Upper lobe of left lung (tissue), 6 donors: ENCODE results near the gene ALCAM. TPM values are rescaled to one million over a fixed set of nuclear protein-coding genes. Genes with fewer than 3 reads are reported as not detected.

ENCODE experiments used
- ATAC-seq, 2 donors: fragments of 200-7000 bp; cut with Tn5 transposase; one replicate each; pipeline ENCODE4 v1.9.1; 2022; ENCODE audit warnings: mild to moderate bottlenecking in 2 of 2, moderate library complexity in 2 of 2; ENCODE audit not compliant: low FRiP score in 2 of 2
- DNase-seq, 2 donors: peaks; one replicate each; pipeline ENCODE4 v3.0.0-alpha.2; 2019 to 2020
- H3K27ac ChIP-seq, 4 donors: fragments of 200-600 bp; sonication (generic); one replicate each; pipeline ENCODE4 v1.5.1; 2016 to 2019
- H3K27me3 ChIP-seq, 4 donors: fragments of 200-600 bp; sonication (generic); one replicate each; pipeline ENCODE4 v1.5.1; 2017 to 2019
- H3K36me3 ChIP-seq, 4 donors: fragments of 200-600 bp; sonication (generic); one replicate each; pipeline ENCODE4 v1.5.1; 2016 to 2019
- H3K4me1 ChIP-seq, 4 donors: fragments of 200-600 bp; sonication (generic); one replicate each; pipeline ENCODE4 v1.5.1; 2018 to 2019
- H3K4me3 ChIP-seq, 4 donors: fragments of 200-600 bp; sonication (generic); one replicate each; pipeline ENCODE4 v1.5.1; 2017 to 2019; ENCODE audit warnings: mild to moderate bottlenecking in 2 of 4, moderate library complexity in 1 of 4
- H3K9me3 ChIP-seq, 4 donors: fragments of 200-600 bp; sonication (generic); one replicate each; pipeline ENCODE4 v1.5.1; 2018 to 2019
- EP300 ChIP-seq, 4 donors: sonication (generic); formaldehyde crosslinking; IDR thresholded peaks; one replicate each; pipeline ENCODE4 v1.5.1; 2017; ENCODE audit warnings: antibody characterized with exemption in 4 of 4, control low read depth in 2 of 4
- POLR2A ChIP-seq, 4 donors: fragments of 450-650 bp; IDR thresholded peaks; one replicate each; pipeline ENCODE4 v1.5.1; 2016 to 2017; ENCODE audit warnings: antibody characterized with exemption in 4 of 4, mild to moderate bottlenecking in 2 of 4
- POLR2AphosphoS5 ChIP-seq, 2 donors: sonication (generic); formaldehyde crosslinking; IDR thresholded peaks; one replicate each; pipeline ENCODE4 v1.5.1; 2017; ENCODE audit warnings: antibody characterized with exemption in 2 of 2
- WGBS, 2 donors: methylation state at CpG; one replicate each; pipeline ENCODE4 v1.1.5; 2017 to 2018; 5-methylcytosine and 5-hydroxymethylcytosine counted together
- total RNA-seq, 6 donors: library from RNA; depleted of rRNA in 4 of 6; stranded (reverse); fragments of >200 nt in 4 of 6; gene quantifications; one replicate each; pipeline versions ENCODE4 v1.1.0 to v1.2.1, GENCODE V29; 2016 to 2021
- TF ChIP-seq, protein P1 (sequence below), 6 experiments: fragments of 450-650 bp in 4 of 6; fragments of 200-600 bp in 2 of 6; sonication (generic) in 2 of 6; IDR thresholded peaks; one replicate each; pipeline ENCODE4 v1.5.1; 2016 to 2019; ENCODE audit warnings: antibody characterized with exemption in 6 of 6
- donor health status: DM: no; HTN: no; CAD: no; lungs with moderate emphysema.
- donor health status: DM: no; HTN: yes; CAD: no; lungs with severe emphysema.

ALCAM gene
- total RNA-seq, 6 donors from 2014 or later: 129 to 390 (median 186) TPM

- TF ChIP-seq POLR2AphosphoS5 (IDR thresholded peaks at IDR 0.05) (no peak), POLR2A (IDR thresholded peaks at IDR 0.05) (no peak), EP300 (IDR thresholded peaks at IDR 0.05) (no peak)
- TF ChIP-seq, protein P1, sequence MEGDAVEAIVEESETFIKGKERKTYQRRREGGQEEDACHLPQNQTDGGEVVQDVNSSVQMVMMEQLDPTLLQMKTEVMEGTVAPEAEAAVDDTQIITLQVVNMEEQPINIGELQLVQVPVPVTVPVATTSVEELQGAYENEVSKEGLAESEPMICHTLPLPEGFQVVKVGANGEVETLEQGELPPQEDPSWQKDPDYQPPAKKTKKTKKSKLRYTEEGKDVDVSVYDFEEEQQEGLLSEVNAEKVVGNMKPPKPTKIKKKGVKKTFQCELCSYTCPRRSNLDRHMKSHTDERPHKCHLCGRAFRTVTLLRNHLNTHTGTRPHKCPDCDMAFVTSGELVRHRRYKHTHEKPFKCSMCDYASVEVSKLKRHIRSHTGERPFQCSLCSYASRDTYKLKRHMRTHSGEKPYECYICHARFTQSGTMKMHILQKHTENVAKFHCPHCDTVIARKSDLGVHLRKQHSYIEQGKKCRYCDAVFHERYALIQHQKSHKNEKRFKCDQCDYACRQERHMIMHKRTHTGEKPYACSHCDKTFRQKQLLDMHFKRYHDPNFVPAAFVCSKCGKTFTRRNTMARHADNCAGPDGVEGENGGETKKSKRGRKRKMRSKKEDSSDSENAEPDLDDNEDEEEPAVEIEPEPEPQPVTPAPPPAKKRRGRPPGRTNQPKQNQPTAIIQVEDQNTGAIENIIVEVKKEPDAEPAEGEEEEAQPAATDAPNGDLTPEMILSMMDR (IDR thresholded peaks at IDR 0.05): no peak
- no peak overlapping the region for H3K27ac ChIP-seq
- H3K4me1 ChIP-seq: peaks cover 0 to 3% (median 0%) of the 10 kb centered on the region in 4 donors
- ATAC-seq: no peak
- WGBS, 2 donors: 87 to 95% methylated on average over 1 of the region's 1 CpG
- H3K36me3 ChIP-seq: no peaks in the 10 kb centered on the region
- no peak for DNase-seq
- no peak overlapping the region for H3K4me3 ChIP-seq
- no peaks in the 10 kb centered on the region for H3K27me3 ChIP-seq
- H3K9me3 ChIP-seq: no peaks in the 10 kb centered on the region
Observed at GRCh38 chr3:105356988-105357387, 9.7 kb upstream of the ALCAM start.

DNA sequence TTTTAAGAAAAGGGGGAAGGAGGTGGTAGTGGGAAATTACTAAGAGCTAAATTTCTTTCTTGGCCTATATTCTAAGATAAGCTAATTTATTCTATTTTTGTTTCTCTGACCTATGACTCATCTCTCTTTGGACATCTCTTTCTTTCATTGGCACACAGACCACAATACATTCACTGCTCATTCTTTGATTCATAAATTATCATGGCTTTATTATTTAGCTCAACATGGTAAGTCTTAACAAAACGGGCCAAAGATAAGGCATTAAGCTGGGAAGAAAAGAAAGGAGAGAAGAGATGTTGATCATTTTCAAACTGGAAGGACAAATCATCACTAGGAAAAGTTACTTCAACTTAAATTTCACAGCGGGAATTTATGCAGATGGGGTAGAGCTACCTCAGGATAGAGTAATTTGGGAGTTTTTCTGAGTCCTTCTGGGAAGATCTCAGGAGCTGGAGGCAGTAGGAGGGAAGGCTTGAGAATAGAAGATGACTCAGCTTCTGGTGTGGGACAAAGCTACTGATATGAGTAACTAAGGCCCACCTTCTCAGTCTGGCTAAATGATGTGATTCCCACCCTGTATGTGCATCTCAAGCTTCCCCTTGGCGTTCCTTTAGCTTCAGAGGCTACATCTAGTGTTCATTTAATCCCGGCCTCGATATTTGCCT, 7.5 kb upstream of the ALCAM start:
- H3K9me3 ChIP-seq: no peaks in the 10 kb centered on the region
- no peaks in the 10 kb centered on the region for H3K27me3 ChIP-seq
- no peak overlapping the region for H3K4me3 ChIP-seq
- WGBS, 2 donors: 90 to 93% methylated on average over 5 of the region's 5 CpGs
- DNase-seq (no peak), ATAC-seq (peak in 1 of 2 donors; percentile 31)
- TF ChIP-seq POLR2AphosphoS5 (IDR thresholded peaks at IDR 0.05): no peak
- no peak for TF ChIP-seq POLR2A (IDR thresholded peaks at IDR 0.05)
- TF ChIP-seq, protein P1 (IDR thresholded peaks at IDR 0.05): no peak
- TF ChIP-seq EP300 (IDR thresholded peaks at IDR 0.05): no peak
- no peak overlapping the region for H3K27ac ChIP-seq
- no peaks in the 10 kb centered on the region for H3K4me1 ChIP-seq
- H3K36me3 ChIP-seq: no peaks in the 10 kb centered on the region

DNA sequence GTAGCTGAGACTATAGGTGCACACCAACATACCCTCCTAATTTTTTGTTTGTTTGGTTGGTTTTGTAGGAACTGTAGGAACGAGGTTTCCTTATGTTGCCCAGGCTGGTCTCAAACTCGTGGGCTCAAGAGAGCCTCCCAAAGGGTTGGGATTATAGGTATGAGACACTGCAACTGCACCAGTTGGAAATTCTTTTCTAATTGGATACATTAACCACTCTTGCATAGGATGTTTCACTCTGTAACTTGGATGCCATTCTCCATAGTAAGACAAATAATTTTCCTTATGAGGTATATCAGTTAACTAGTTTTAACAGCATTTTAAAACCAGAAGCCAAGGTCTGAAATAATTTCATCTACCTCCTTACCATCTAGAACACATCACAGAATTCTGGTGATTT, 6.7 kb upstream of the ALCAM start:
- Histone ChIP-seq H3K4me3 (no peak overlapping the region), H3K27me3 (no peaks in the 10 kb centered on the region), H3K36me3 (no peaks in the 10 kb centered on the region), H3K27ac (no peak overlapping the region), H3K4me1 (peaks cover 0 to 3% (median 0%) of the 10 kb centered on the region in 4 donors), H3K9me3 (no peaks in the 10 kb centered on the region)
- no peak for ATAC-seq
- DNase-seq: no peak
- WGBS, 2 donors: 82 to 86% methylated on average over 2 of the region's 2 CpGs
- TF ChIP-seq EP300 (IDR thresholded peaks at IDR 0.05) (no peak), POLR2A (IDR thresholded peaks at IDR 0.05) (no peak), POLR2AphosphoS5 (IDR thresholded peaks at IDR 0.05) (no peak)
- TF ChIP-seq, protein P1 (IDR thresholded peaks at IDR 0.05): no peak

GRCh38 chr3:105362021-105362665, 4.6 kb upstream of the ALCAM start:
- 53 to 65% methylated on average over 1 of the region's 1 CpG for WGBS, 2 donors
- Histone ChIP-seq H3K27me3 (no peaks in the 10 kb centered on the region), H3K4me3 (no peak overlapping the region), H3K27ac (no peak overlapping the region), H3K36me3 (no peaks in the 10 kb centered on the region), H3K9me3 (no peaks in the 10 kb centered on the region), H3K4me1 (peaks cover 0 to 13% (median 4%) of the 10 kb centered on the region in 4 donors)
- TF ChIP-seq POLR2A (IDR thresholded peaks at IDR 0.05) (no peak), POLR2AphosphoS5 (IDR thresholded peaks at IDR 0.05) (no peak), EP300 (IDR thresholded peaks at IDR 0.05) (no peak)
- TF ChIP-seq, protein P1 (IDR thresholded peaks at IDR 0.05): no peak
- no peak for ATAC-seq
- DNase-seq: no peak
